IMR-90 (cell line): ENCODE data around the gene SLC35E2B. TPM values are rescaled to one million over a fixed set of nuclear protein-coding genes. Genes with fewer than 3 reads are reported as not detected.

Experiments
- ATAC-seq: fragments of 200-7000 bp; cut with Tn5 transposase; 2 replicates; pipeline ENCODE4 v1.9.1; 2020; ENCODE audit warnings: low read depth, mild to moderate bottlenecking, moderate library complexity
- BruUV-seq: library from RNA; stranded (reverse); fragments of 400-500 nt; replicated peaks from 2 replicates; lab custom pipeline; 2021; lab: Mats Ljungman, UMichigan
- CTCF ChIA-PET: fragments of 300-600 bp; formaldehyde crosslinking; extraction: SDS; loops from one replicate; lab custom pipeline; 2021; ENCODE audit warnings: antibody characterized with exemption; lab: Yijun Ruan, JAX
- POLR2A ChIA-PET: fragments of 300-600 bp; sonication (Branson Sonifier 250); formaldehyde crosslinking; loops from one replicate; lab custom pipeline; 2022; ENCODE audit warnings: antibody characterized with exemption; ENCODE audit not compliant: unreplicated experiment; lab: Charles Lee
- DNase-seq: peaks from one replicate; pipeline ENCODE4 v3.0.0; 2013
- H2AFZ ChIP-seq: replicated peaks from 2 replicates; pipeline ENCODE3; 2013; ENCODE audit warnings: low read length, mild to moderate bottlenecking; ENCODE audit not compliant: poor library complexity
- H2AK5ac ChIP-seq: 2 replicates; pipeline ENCODE4 v1.6.1; 2013; ENCODE audit warnings: low read depth, low read length, inconsistent platforms
- H2AK9ac ChIP-seq: replicated peaks from 2 replicates; pipeline ENCODE3; 2013; ENCODE audit warnings: mild to moderate bottlenecking, low read depth, low read length, moderate library complexity; ENCODE audit not compliant: poor library complexity
- H2BK120ac ChIP-seq: 2 replicates; pipeline ENCODE4 v1.6.1; 2013; ENCODE audit warnings: low read depth, low read length, inconsistent platforms
- H2BK15ac ChIP-seq: 3 replicates; pipeline ENCODE4 v1.6.1; 2013; ENCODE audit warnings: low read depth, low read length, inconsistent platforms
- H2BK20ac ChIP-seq: 2 replicates; pipeline ENCODE4 v1.6.1; 2013; ENCODE audit warnings: low read depth, mild to moderate bottlenecking, inconsistent platforms, low read length, moderate library complexity
- H2BK5ac ChIP-seq: 2 replicates; pipeline ENCODE4 v1.6.1; 2013; ENCODE audit warnings: mild to moderate bottlenecking, low read depth, low read length, inconsistent platforms; ENCODE audit not compliant: poor library complexity, severe bottlenecking
- H3K14ac ChIP-seq: replicated peaks from 2 replicates; pipeline ENCODE4 v1.6.1; 2013; ENCODE audit warnings: low read depth, low read length, inconsistent platforms
- H3K18ac ChIP-seq: 2 replicates; pipeline ENCODE4 v1.6.1; 2013; ENCODE audit warnings: low read depth, low read length, control low read depth
- H3K23ac ChIP-seq: 2 replicates; pipeline ENCODE4 v1.6.1; 2013; ENCODE audit warnings: low read depth, low read length, inconsistent platforms
- H3K27ac ChIP-seq: 2 replicates; pipeline ENCODE4 v1.5.1; 2013; ENCODE audit warnings: mild to moderate bottlenecking, control low read depth, low read length; ENCODE audit not compliant: insufficient read depth
- H3K27me3 ChIP-seq: 2 replicates; pipeline ENCODE4 v1.6.1; 2013; ENCODE audit warnings: low read length; ENCODE audit not compliant: control insufficient read depth, insufficient read depth
- H3K36me3 ChIP-seq: 2 replicates; pipeline ENCODE4 v1.6.1; 2013; ENCODE audit warnings: low read length, mixed read lengths; ENCODE audit not compliant: control insufficient read depth, insufficient read depth
- H3K4ac ChIP-seq: 2 replicates; pipeline ENCODE4 v1.6.1; 2013; ENCODE audit warnings: low read depth, low read length, inconsistent platforms
- H3K4me1 ChIP-seq: 2 replicates; pipeline ENCODE4 v1.6.1; 2013; ENCODE audit warnings: low read length, mixed read lengths; ENCODE audit not compliant: control insufficient read depth, insufficient read depth
- H3K4me2 ChIP-seq: 2 replicates; pipeline ENCODE4 v1.6.1; 2013; ENCODE audit warnings: low read depth, mild to moderate bottlenecking, control low read depth, low read length, moderate library complexity
- H3K4me3 ChIP-seq: 2 replicates; pipeline ENCODE4 v1.5.1; 2013; ENCODE audit warnings: low read depth, mild to moderate bottlenecking, control low read depth, low read length, moderate library complexity; ENCODE audit not compliant: insufficient read depth
- H3K56ac ChIP-seq: 2 replicates; pipeline ENCODE4 v1.6.1; 2013; ENCODE audit warnings: low read length, inconsistent platforms; ENCODE audit not compliant: insufficient read depth; ENCODE audit errors: extremely low read depth
- H3K79me1 ChIP-seq, 2 experiments: 2 replicates each; pipeline ENCODE4 v1.6.1; 2013; ENCODE audit warnings: low read length in 2 of 2, inconsistent platforms in 1 of 2, low read depth in 1 of 2
- H3K9ac ChIP-seq: 2 replicates; pipeline ENCODE4 v1.6.1; 2013; ENCODE audit warnings: low read depth, low read length, control low read depth
- H3K9me1 ChIP-seq: 2 replicates; pipeline ENCODE4 v1.6.1; 2013; ENCODE audit warnings: low read length, inconsistent platforms; ENCODE audit not compliant: insufficient read depth
- H3K9me3 ChIP-seq: 2 replicates; pipeline ENCODE4 v1.6.1; 2013; ENCODE audit warnings: low read length; ENCODE audit not compliant: control insufficient read depth, insufficient read depth
- H4K20me1 ChIP-seq: 2 replicates; pipeline ENCODE4 v1.6.1; 2013; ENCODE audit warnings: low read length, inconsistent platforms; ENCODE audit not compliant: insufficient read depth
- H4K5ac ChIP-seq: 2 replicates; pipeline ENCODE4 v1.6.1; 2013; ENCODE audit warnings: mild to moderate bottlenecking, low read depth, low read length, control low read depth
- H4K8ac ChIP-seq, 2 experiments: 2 replicates each; pipeline ENCODE4 v1.6.1; 2013; ENCODE audit warnings: low read depth in 2 of 2, low read length in 2 of 2, control low read depth in 1 of 2, inconsistent platforms in 1 of 2
- H4K91ac ChIP-seq: 2 replicates; pipeline ENCODE4 v1.6.1; 2013; ENCODE audit warnings: low read depth, low read length, inconsistent platforms; ENCODE audit not compliant: insufficient read depth
- BHLHE40 ChIP-seq: fragments of 150-350 bp; IDR thresholded peaks from 2 replicates; pipeline ENCODE4 v1.6.1; 2016; ENCODE audit warnings: mild to moderate bottlenecking, low read depth, low read length
- CEBPB ChIP-seq: IDR thresholded peaks from 2 replicates; pipeline ENCODE4 v1.6.1; 2012; ENCODE audit warnings: low read depth, low read length, improper control_type of control experiment
- CHD1 ChIP-seq: IDR thresholded peaks from 2 replicates; pipeline ENCODE4 v1.6.1; 2012; ENCODE audit warnings: low read depth, low read length, improper control_type of control experiment
- FOS ChIP-seq: fragments of 150-350 bp; IDR thresholded peaks from 2 replicates; pipeline ENCODE4 v1.6.1; 2016; ENCODE audit warnings: low read depth, low read length
- MAFK ChIP-seq: IDR thresholded peaks from 2 replicates; pipeline ENCODE4 v1.6.1; 2012; ENCODE audit warnings: low read depth, low read length, improper control_type of control experiment
- MAZ ChIP-seq: IDR thresholded peaks from 2 replicates; pipeline ENCODE4 v1.6.1; 2012; ENCODE audit warnings: low read depth, mild to moderate bottlenecking, low read length, improper control_type of control experiment, moderate library complexity, borderline replicate concordance
- MXI1 ChIP-seq: IDR thresholded peaks from 2 replicates; pipeline ENCODE4 v1.6.1; 2012; ENCODE audit warnings: low read depth, mild to moderate bottlenecking, low read length, moderate library complexity, borderline replicate concordance
- NFE2L2 ChIP-seq: fragments of 150-350 bp; IDR thresholded peaks from 2 replicates; pipeline ENCODE4 v1.6.1; 2016; ENCODE audit warnings: low read depth, mild to moderate bottlenecking, low read length
- POLR2A ChIP-seq: IDR thresholded peaks from 2 replicates; pipeline ENCODE4 v1.6.1; 2012; ENCODE audit warnings: mild to moderate bottlenecking, low read depth, low read length
- RCOR1 ChIP-seq: IDR thresholded peaks from 2 replicates; pipeline ENCODE4 v1.6.1; 2012; ENCODE audit warnings: mild to moderate bottlenecking, low read length, improper control_type of control experiment; ENCODE audit not compliant: insufficient replicate concordance
- RFX5 ChIP-seq: IDR thresholded peaks from 2 replicates; pipeline ENCODE4 v1.8.0; 2012; ENCODE audit warnings: low read depth, mild to moderate bottlenecking, low read length, moderate library complexity
- SMC3 ChIP-seq: fragments of 150-350 bp; IDR thresholded peaks from 2 replicates; pipeline ENCODE4 v1.6.1; 2016; ENCODE audit warnings: low read depth, mild to moderate bottlenecking, antibody characterized with exemption, low read length, moderate library complexity
- WGBS, 2 experiments: methylation state at CpG; one replicate each; pipeline versions ENCODE4 v1.1.5 to v1.1.7; 2013; ENCODE audit warnings: missing lambda C conversion rate in 2 of 2; ENCODE audit not compliant: insufficient read length in 1 of 2; ENCODE audit errors: extremely low coverage in 2 of 2; 5-methylcytosine and 5-hydroxymethylcytosine counted together
- dilution Hi-C: fragments of 300-500 bp; cut with HindIII; formaldehyde crosslinking; loops from one replicate; pipeline ENCODE4 v1.14.3; 2018; ENCODE audit warnings: low sequenced_read_pairs; ENCODE audit not compliant: unreplicated experiment
- in situ Hi-C: fragments of 300-500 bp; cut with MboI; formaldehyde crosslinking; loops from 3 replicates; pipeline ENCODE4 v1.14.3; 2019; ENCODE audit warnings: low sequenced_read_pairs, inconsistent platforms, mixed read lengths
- intact Hi-C: fragments of 100-400 bp; cut with micrococcal nuclease; formaldehyde crosslinking; loops from 2 replicates; pipeline ENCODE4 v1.10.0; 2022
- polyA plus RNA-seq, 3 experiments: library from polyadenylated mRNA; depleted of rRNA; stranded (reverse); fragments of >200 nt; gene quantifications; 2 replicates each; pipeline ENCODE4 v1.2.3, GENCODE V29; 2012; ENCODE audit warnings: low replicate concordance in 1 of 3
- total RNA-seq: library from RNA; depleted of rRNA; stranded (reverse); fragments of >200 nt; gene quantifications from 2 replicates; pipeline ENCODE4 v1.2.3, GENCODE V29; 2012
- TF ChIP-seq, protein P1 (sequence below): fragments of 150-350 bp; IDR thresholded peaks from 2 replicates; pipeline ENCODE4 v1.6.1; 2017; ENCODE audit warnings: mild to moderate bottlenecking, antibody characterized with exemption, low read length, low read depth
- TF ChIP-seq, protein P2 (sequence below): conservative IDR thresholded peaks from 2 replicates; pipeline ENCODE4 v1.5.1; 2012; ENCODE audit warnings: mild to moderate bottlenecking, low read depth, low read length, improper control_type of control experiment

SLC35E2B gene
- total and polyA plus RNA-seq, 2 of the 4 experiments (the other 2 are of a cell fraction), result 14.9 to 30.2 TPM

DNA sequence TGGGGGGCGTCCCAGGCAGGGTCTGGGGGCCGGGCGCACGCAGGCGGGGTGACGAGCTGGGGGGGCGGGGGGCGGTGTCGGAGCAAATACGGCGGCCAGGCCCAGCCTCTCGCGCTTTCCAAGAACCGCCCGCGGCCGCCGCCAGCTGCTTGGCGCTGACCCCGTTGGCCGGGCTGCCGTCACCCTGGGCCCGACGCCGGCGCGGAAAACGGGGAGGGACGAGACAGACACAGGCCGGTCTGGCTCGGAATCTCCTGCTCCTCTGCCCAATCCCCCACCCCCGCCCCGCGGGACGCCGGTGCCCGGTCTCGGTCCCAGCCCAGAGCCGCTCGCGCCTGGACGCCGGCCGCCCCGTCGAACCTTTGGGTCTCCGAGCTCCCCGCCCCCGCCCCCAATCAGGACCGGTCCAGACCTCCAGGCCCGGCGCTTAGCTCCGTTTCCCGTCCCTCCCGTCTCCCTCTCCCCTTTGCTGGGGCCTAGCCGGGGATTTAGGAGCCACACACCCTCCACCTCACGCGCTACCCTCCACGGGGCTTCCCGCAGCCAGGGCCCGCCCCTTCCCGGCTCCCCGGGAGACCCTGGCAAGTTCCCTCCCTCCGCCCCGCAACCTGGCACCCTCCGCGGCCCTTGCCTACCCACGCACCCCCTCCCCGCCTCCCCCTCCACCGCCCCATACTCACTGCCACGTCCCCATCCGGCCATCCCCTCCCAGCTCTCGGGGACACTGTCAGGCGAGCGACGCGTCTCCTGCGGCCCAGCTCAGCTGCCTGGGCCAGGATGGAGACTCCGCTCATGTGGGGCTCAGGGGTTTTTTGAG is 61.4 kb downstream of the SLC35E2B start:
- in situ Hi-C loops, result no loop called here
- TF ChIP-seq BHLHE40 (no peak), RCOR1 (no peak), MAZ (no peak), MAFK (no peak), MXI1 (no peak), RFX5 (no peak), SMC3 (no peak), CEBPB (no peak), FOS (no peak), POLR2A (no peak), CHD1 (no peak), NFE2L2 (no peak)
- TF ChIP-seq, protein P1, sequence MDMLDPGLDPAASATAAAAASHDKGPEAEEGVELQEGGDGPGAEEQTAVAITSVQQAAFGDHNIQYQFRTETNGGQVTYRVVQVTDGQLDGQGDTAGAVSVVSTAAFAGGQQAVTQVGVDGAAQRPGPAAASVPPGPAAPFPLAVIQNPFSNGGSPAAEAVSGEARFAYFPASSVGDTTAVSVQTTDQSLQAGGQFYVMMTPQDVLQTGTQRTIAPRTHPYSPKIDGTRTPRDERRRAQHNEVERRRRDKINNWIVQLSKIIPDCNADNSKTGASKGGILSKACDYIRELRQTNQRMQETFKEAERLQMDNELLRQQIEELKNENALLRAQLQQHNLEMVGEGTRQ, result no peak
- TF ChIP-seq, protein P2, sequence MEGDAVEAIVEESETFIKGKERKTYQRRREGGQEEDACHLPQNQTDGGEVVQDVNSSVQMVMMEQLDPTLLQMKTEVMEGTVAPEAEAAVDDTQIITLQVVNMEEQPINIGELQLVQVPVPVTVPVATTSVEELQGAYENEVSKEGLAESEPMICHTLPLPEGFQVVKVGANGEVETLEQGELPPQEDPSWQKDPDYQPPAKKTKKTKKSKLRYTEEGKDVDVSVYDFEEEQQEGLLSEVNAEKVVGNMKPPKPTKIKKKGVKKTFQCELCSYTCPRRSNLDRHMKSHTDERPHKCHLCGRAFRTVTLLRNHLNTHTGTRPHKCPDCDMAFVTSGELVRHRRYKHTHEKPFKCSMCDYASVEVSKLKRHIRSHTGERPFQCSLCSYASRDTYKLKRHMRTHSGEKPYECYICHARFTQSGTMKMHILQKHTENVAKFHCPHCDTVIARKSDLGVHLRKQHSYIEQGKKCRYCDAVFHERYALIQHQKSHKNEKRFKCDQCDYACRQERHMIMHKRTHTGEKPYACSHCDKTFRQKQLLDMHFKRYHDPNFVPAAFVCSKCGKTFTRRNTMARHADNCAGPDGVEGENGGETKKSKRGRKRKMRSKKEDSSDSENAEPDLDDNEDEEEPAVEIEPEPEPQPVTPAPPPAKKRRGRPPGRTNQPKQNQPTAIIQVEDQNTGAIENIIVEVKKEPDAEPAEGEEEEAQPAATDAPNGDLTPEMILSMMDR, result no peak
- Histone ChIP-seq H3K9me3 (no peaks in the 10 kb centered on the region), H4K5ac (no peak overlapping the region), H3K14ac (no peak overlapping the region), H3K9ac (no peak overlapping the region), H3K23ac (no peak overlapping the region), H2BK120ac (no peak overlapping the region), H2BK20ac (no peak overlapping the region), H2BK5ac (no peak overlapping the region), H2AFZ (no peak overlapping the region), H4K8ac (peak overlapping the region in 1 of 2 experiments; percentile 16; a peak in 1 of 4 replicates), H3K36me3 (peaks cover 21% of the 10 kb centered on the region), H3K4me2 (no peak overlapping the region; the same call in 1 of the 2 replicates), H4K91ac (no peak overlapping the region), H2AK5ac (no peak overlapping the region; the same call in 1 of the 2 replicates), H3K56ac (no peak overlapping the region), H2AK9ac (peak overlapping the region; percentile 88), H4K20me1 (no peaks in the 10 kb centered on the region), H2BK15ac (no peak overlapping the region), H3K4ac (no peak overlapping the region), H3K4me1 (no peaks in the 10 kb centered on the region; the same call in 1 of the 2 replicates), H3K79me1 (no peaks in the 10 kb centered on the region), H3K4me3 (no peak overlapping the region), H3K27ac (no peak overlapping the region), H3K18ac (no peak overlapping the region), H3K9me1 (no peaks in the 10 kb centered on the region), H3K27me3 (no peaks in the 10 kb centered on the region)
- 34% methylated on average over 29 of the region's 79 CpGs; no CpG with 5 or more reads in 1 of the 2 experiments for WGBS, 2 experiments
- BruUV-seq, result no TSS peak
- dilution Hi-C loops, result no loop called here
- POLR2A ChIA-PET, result no interaction called here
- CTCF ChIA-PET, result no interaction called here
- DNase-seq (no peak), ATAC-seq (peak; percentile 4)
- intact Hi-C loops, result no loop called here
